Measurements from ENCODE around the gene GK2. TPM values are rescaled to one million over a fixed set of nuclear protein-coding genes. Genes with fewer than 3 reads are reported as not detected.

GK2 gene
- polyA plus RNA-seq, 1 of the 3 experiments (the other 2 are of a cell fraction) = not detected

GRCh38 chr4:79362626-79363025, 45.4 kb downstream of the GK2 start:
- Histone ChIP-seq H3F3A (replicated peaks; ENCODE audit: insufficient read depth) (no peaks in the 10 kb centered on the region), H3K27ac (ENCODE audit: low read depth in 2 of 2, low read length in 1 of 2) (no peak overlapping the region), H4K20me1 (ENCODE audit: insufficient read depth) (no peaks in the 10 kb centered on the region), H3K9me2 (no peaks in the 10 kb centered on the region), H3K36me3 (replicated peaks in 1 of 2; ENCODE audit: control insufficient read depth in 1 of 2, insufficient read depth in 2 of 2, low read length in 1 of 2) (no peaks in the 10 kb centered on the region), H3K4me2 (no peak overlapping the region), H3K4me1 (ENCODE audit: control insufficient read depth in 1 of 2, insufficient read depth in 2 of 2, low read depth in 1 of 2, low read length in 1 of 2) (no peaks in the 10 kb centered on the region; a peak in 1 of 4 replicates), H3K79me2 (ENCODE audit: insufficient read depth) (no peaks in the 10 kb centered on the region), H2AFZ (ENCODE audit: low read depth) (no peak overlapping the region), H3K27me3 (ENCODE audit: insufficient read depth) (no peaks in the 10 kb centered on the region), H3K4me3 (ENCODE audit: low read depth in 2 of 2, low read length in 1 of 2) (no peak overlapping the region), H3K9ac (no peak overlapping the region), H3K9me3 (no peaks in the 10 kb centered on the region)
- 60% methylated on average over 4 of the region's 4 CpGs for WGBS (ENCODE audit: low lambda C conversion rate)
- TF ChIP-seq POLR2AphosphoS5 (IDR thresholded peaks at IDR 0.05; ENCODE audit: low read depth, low read length) (no peak), CHD2 (IDR thresholded peaks at IDR 0.05; ENCODE audit: low read length, partially characterized antibody) (no peak)
- TF ChIP-seq, protein P1, sequence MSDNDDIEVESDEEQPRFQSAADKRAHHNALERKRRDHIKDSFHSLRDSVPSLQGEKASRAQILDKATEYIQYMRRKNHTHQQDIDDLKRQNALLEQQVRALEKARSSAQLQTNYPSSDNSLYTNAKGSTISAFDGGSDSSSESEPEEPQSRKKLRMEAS (IDR thresholded peaks at IDR 0.05; ENCODE audit: low read depth) = no peak
- TF ChIP-seq, protein P2, sequence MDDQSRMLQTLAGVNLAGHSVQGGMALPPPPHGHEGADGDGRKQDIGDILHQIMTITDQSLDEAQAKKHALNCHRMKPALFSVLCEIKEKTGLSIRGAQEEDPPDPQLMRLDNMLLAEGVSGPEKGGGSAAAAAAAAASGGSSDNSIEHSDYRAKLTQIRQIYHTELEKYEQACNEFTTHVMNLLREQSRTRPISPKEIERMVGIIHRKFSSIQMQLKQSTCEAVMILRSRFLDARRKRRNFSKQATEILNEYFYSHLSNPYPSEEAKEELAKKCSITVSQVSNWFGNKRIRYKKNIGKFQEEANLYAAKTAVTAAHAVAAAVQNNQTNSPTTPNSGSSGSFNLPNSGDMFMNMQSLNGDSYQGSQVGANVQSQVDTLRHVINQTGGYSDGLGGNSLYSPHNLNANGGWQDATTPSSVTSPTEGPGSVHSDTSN (IDR thresholded peaks at IDR 0.05) = no peak
- CTCF ChIA-PET = no interaction called here
- POLR2A ChIA-PET = no interaction called here
- DNase-seq = no peak

GRCh38 chr4:79360006-79360405, 48.0 kb downstream of the GK2 start:
- Histone ChIP-seq H3K79me2 (ENCODE audit: insufficient read depth) (no peaks in the 10 kb centered on the region), H3K4me1 (ENCODE audit: control insufficient read depth in 1 of 2, insufficient read depth in 2 of 2, low read depth in 1 of 2, low read length in 1 of 2) (peaks cover 0 to 3% of the 10 kb centered on the region in 2 experiments; a peak in 2 of 4 replicates), H3K4me2 (no peak overlapping the region), H3K9me2 (no peaks in the 10 kb centered on the region), H3F3A (replicated peaks; ENCODE audit: insufficient read depth) (no peaks in the 10 kb centered on the region), H3K9me3 (no peaks in the 10 kb centered on the region), H3K4me3 (ENCODE audit: low read depth in 2 of 2, low read length in 1 of 2) (no peak overlapping the region), H3K9ac (no peak overlapping the region), H3K36me3 (replicated peaks in 1 of 2; ENCODE audit: control insufficient read depth in 1 of 2, insufficient read depth in 2 of 2, low read length in 1 of 2) (no peaks in the 10 kb centered on the region), H2AFZ (ENCODE audit: low read depth) (no peak overlapping the region), H3K27ac (ENCODE audit: low read depth in 2 of 2, low read length in 1 of 2) (no peak overlapping the region), H3K27me3 (ENCODE audit: insufficient read depth) (no peaks in the 10 kb centered on the region), H4K20me1 (ENCODE audit: insufficient read depth) (no peaks in the 10 kb centered on the region)
- TF ChIP-seq USF1 (IDR thresholded peaks at IDR 0.05; ENCODE audit: borderline replicate concordance, low read depth) = no peak
- TF ChIP-seq GATA2 (CRISPR knock-in tag; IDR thresholded peaks at IDR 0.05) = no peak
- TF ChIP-seq TAF1 (IDR thresholded peaks at IDR 0.05; ENCODE audit: borderline replicate concordance, low read depth, low read length) = no peak
- TF ChIP-seq NFIC (IDR thresholded peaks at IDR 0.05; ENCODE audit: borderline replicate concordance) = no peak
- TF ChIP-seq, protein P3, sequence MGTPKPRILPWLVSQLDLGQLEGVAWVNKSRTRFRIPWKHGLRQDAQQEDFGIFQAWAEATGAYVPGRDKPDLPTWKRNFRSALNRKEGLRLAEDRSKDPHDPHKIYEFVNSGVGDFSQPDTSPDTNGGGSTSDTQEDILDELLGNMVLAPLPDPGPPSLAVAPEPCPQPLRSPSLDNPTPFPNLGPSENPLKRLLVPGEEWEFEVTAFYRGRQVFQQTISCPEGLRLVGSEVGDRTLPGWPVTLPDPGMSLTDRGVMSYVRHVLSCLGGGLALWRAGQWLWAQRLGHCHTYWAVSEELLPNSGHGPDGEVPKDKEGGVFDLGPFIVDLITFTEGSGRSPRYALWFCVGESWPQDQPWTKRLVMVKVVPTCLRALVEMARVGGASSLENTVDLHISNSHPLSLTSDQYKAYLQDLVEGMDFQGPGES (IDR thresholded peaks at IDR 0.05; ENCODE audit: low read depth, low read length) = no peak
- no peak for TF ChIP-seq POLR2AphosphoS5 (IDR thresholded peaks at IDR 0.05; ENCODE audit: low read depth, low read length)
- no peak for TF ChIP-seq FOXJ3 (CRISPR knock-in tag; IDR thresholded peaks at IDR 0.05)
- TF ChIP-seq SIN3A (IDR thresholded peaks at IDR 0.05; ENCODE audit: borderline replicate concordance, low read depth, low read length) = no peak
- no peak for TF ChIP-seq GABPA (IDR thresholded peaks at IDR 0.05; ENCODE audit: low read depth)
- ChIA-PET CTCF (no interaction called here), POLR2A (no interaction called here)
- DNase-seq = no peak
